OCI-LY1 (cell line): ENCODE data around the gene RRM2.

Experiments used
- H2AFZ ChIP-seq: fragments of 200-600 bp; sonication (generic), shearing (Covaris generic); 2 replicates; pipeline ENCODE4 v1.6.0; 2014; ENCODE audit warnings: antibody characterized with exemption, mild to moderate bottlenecking, low read length
- H3F3A ChIP-seq: fragments of 200-600 bp; sonication (generic), shearing (Covaris generic); 2 replicates; pipeline ENCODE4 v1.6.0; 2014; ENCODE audit warnings: mild to moderate bottlenecking, antibody characterized with exemption, low read length, moderate library complexity; ENCODE audit not compliant: insufficient read depth
- H3K27ac ChIP-seq: fragments of 200-600 bp; sonication (generic); 2 replicates; pipeline ENCODE4 v1.5.1; 2014; ENCODE audit warnings: low read length, mixed run types, mild to moderate bottlenecking, low read depth; ENCODE audit not compliant: poor library complexity, severe bottlenecking
- H3K27me3 ChIP-seq: fragments of 200-600 bp; sonication (generic); 2 replicates; pipeline ENCODE4 v1.6.0; 2014; ENCODE audit warnings: antibody characterized with exemption, mild to moderate bottlenecking, low read length, moderate library complexity; ENCODE audit not compliant: insufficient read depth
- H3K36me3 ChIP-seq: fragments of 200-600 bp; sonication (generic); 2 replicates; pipeline ENCODE4 v1.6.1; 2014; ENCODE audit warnings: mild to moderate bottlenecking, antibody characterized with exemption, low read length, moderate library complexity, mixed read lengths; ENCODE audit not compliant: insufficient read depth
- H3K4me1 ChIP-seq: fragments of 200-600 bp; sonication (generic); 2 replicates; pipeline ENCODE4 v1.5.1; 2014; ENCODE audit warnings: mild to moderate bottlenecking, low read length, moderate library complexity; ENCODE audit not compliant: insufficient read depth, severe bottlenecking
- H3K4me2 ChIP-seq: fragments of 200-600 bp; sonication (generic), shearing (Covaris generic); 2 replicates; pipeline ENCODE4 v1.6.1; 2014; ENCODE audit warnings: low read length
- H3K4me3 ChIP-seq: fragments of 200-600 bp; sonication (generic); 2 replicates; pipeline ENCODE4 v1.5.1; 2014; ENCODE audit warnings: low read length, low read depth, mild to moderate bottlenecking, mixed read lengths; ENCODE audit not compliant: poor library complexity, severe bottlenecking
- H3K79me2 ChIP-seq: fragments of 200-600 bp; shearing (Covaris generic); 2 replicates; pipeline ENCODE4 v1.6.1; 2016; ENCODE audit warnings: mixed run types, low read length, mixed read lengths; ENCODE audit not compliant: insufficient read depth
- H3K9ac ChIP-seq: fragments of 200-600 bp; sonication (generic), shearing (Covaris generic); 2 replicates; pipeline ENCODE4 v1.6.1; 2014; ENCODE audit warnings: mild to moderate bottlenecking, low read length, mixed read lengths
- H3K9me2 ChIP-seq: fragments of 200-600 bp; sonication (generic), shearing (Covaris generic); 2 replicates; pipeline ENCODE4 v1.6.1; 2014; ENCODE audit warnings: low read depth, mild to moderate bottlenecking, low read length, mixed read lengths
- H3K9me3 ChIP-seq: fragments of 200-600 bp; shearing (Covaris generic); 2 replicates; pipeline ENCODE4 v1.6.1; 2014; ENCODE audit warnings: low read length, mixed read lengths
- H4K20me1 ChIP-seq: fragments of 200-600 bp; sonication (generic), shearing (Covaris generic); 2 replicates; pipeline ENCODE4 v1.6.0; 2016; ENCODE audit warnings: mild to moderate bottlenecking, low read length; ENCODE audit not compliant: insufficient read depth
- CTCF ChIP-seq: fragments of 200-600 bp; sonication (generic), shearing (Covaris generic); IDR thresholded peaks from 2 replicates; pipeline ENCODE4 v1.5.1; 2017; ENCODE audit warnings: mild to moderate bottlenecking, antibody characterized with exemption, low read length, moderate library complexity, mixed read lengths
- EZH2 ChIP-seq: fragments of 200-600 bp; sonication (generic), shearing (Covaris generic); IDR thresholded peaks from 2 replicates; pipeline ENCODE4 v1.8.0; 2017; ENCODE audit warnings: borderline replicate concordance, mixed run types, mild to moderate bottlenecking, antibody characterized with exemption, low read length, moderate library complexity, mixed read lengths

RRM2 gene

GRCh38 chr2:10122500-10123280 is at the start of gene RRM2:
Gene RRM2, plus strand, starts transcription at chr2:10122739. Its CDS starts 60 bp downstream, at chr2:10122799.
- H3K9me3 ChIP-seq, result no peaks in the 10 kb centered on the region
- H2AFZ ChIP-seq, result no peak within 1 kb of the TSS
- H3K4me3 ChIP-seq, result peak within 1 kb of the TSS; percentile 94
- H3K4me2 ChIP-seq, result peak within 1 kb of the TSS; percentile 94
- no peaks in the 10 kb centered on the region for H3K9me2 ChIP-seq
- no peaks in the 10 kb centered on the region for H4K20me1 ChIP-seq
- TF ChIP-seq CTCF (no peak), EZH2 (no peak)
- H3K27ac ChIP-seq, result peak within 1 kb of the TSS; percentile 89
- H3K27me3 ChIP-seq, result no peaks in the 10 kb centered on the region
- H3K4me1 ChIP-seq, result peaks cover 54% of the 10 kb centered on the region
- H3K79me2 ChIP-seq, result peaks cover 40% of the 10 kb centered on the region
- H3K36me3 ChIP-seq, result peaks cover 55% of the 10 kb centered on the region
- peak within 1 kb of the TSS; percentile 96 for H3K9ac ChIP-seq
- H3F3A ChIP-seq, result no peaks in the 10 kb centered on the region

GRCh38 chr2:10073706-10074105 is 48.8 kb upstream of the RRM2 start:
- TF ChIP-seq EZH2 (no peak), CTCF (no peak)
- Histone ChIP-seq H3F3A (no peaks in the 10 kb centered on the region), H3K27me3 (peaks cover 14% of the 10 kb centered on the region)

GRCh38 chr2:10075101-10075500 is 47.4 kb upstream of the RRM2 start:
- Histone ChIP-seq H3K36me3 (no peaks in the 10 kb centered on the region), H2AFZ (no peak overlapping the region), H3K9me3 (no peaks in the 10 kb centered on the region)

More at GRCh38 chr2:10073706-10074105, 48.8 kb upstream of the RRM2 start:
- Histone ChIP-seq H3K27ac (no peak overlapping the region), H3K9me3 (no peaks in the 10 kb centered on the region), H3K4me1 (no peaks in the 10 kb centered on the region), H3K9me2 (no peaks in the 10 kb centered on the region), H3K36me3 (no peaks in the 10 kb centered on the region), H3K79me2 (no peaks in the 10 kb centered on the region), H2AFZ (no peak overlapping the region), H3K4me3 (no peak overlapping the region), H3K9ac (no peak overlapping the region), H3K4me2 (no peak overlapping the region), H4K20me1 (no peaks in the 10 kb centered on the region)

More at GRCh38 chr2:10075101-10075500, 47.4 kb upstream of the RRM2 start:
- H3K4me2 ChIP-seq, result no peak overlapping the region
- no peak for TF ChIP-seq CTCF
- no peak for TF ChIP-seq EZH2
- H3F3A ChIP-seq, result no peaks in the 10 kb centered on the region
- no peak overlapping the region for H3K27ac ChIP-seq
- no peaks in the 10 kb centered on the region for H3K9me2 ChIP-seq
- H3K4me1 ChIP-seq, result no peaks in the 10 kb centered on the region
- H3K4me3 ChIP-seq, result no peak overlapping the region
- H3K9ac ChIP-seq, result no peak overlapping the region
- H4K20me1 ChIP-seq, result no peaks in the 10 kb centered on the region
- H3K27me3 ChIP-seq, result peaks cover 14% of the 10 kb centered on the region
- H3K79me2 ChIP-seq, result no peaks in the 10 kb centered on the region
